ENCODE results near the gene RGS6. TPM values are rescaled to one million over a fixed set of nuclear protein-coding genes. Genes with fewer than 3 reads are reported as not detected.
"Not testable (repeated sequence)": the region's sequence is repeated elsewhere in the genome, so short reads cannot be mapped to it uniquely, and the experiment has no call there.

The RGS6 gene
- total RNA-seq, result under 1 TPM; 0.39 to 0.57 TPM

GRCh38 chr14:71932229-71932981 lies at the start of gene RGS6:
Gene RGS6, plus strand, starts transcription at chr14:71932429.
- peak; percentile 63 for DNase-seq
- intact Hi-C loops (cut with DNase I, micrococcal nuclease), result loop anchor here (2.0 to 10.0 kb wide), 5 partner anchors 34 to 960 kb away; partner anchors contain the start of gene DPF3 (in 1 of the 2)
- Mint-ChIP-seq H3K9me3 (ENCODE audit: low read depth) (no peaks in the 10 kb centered on the region), H3K27me3 (peaks cover 51% of the 10 kb centered on the region), H3K4me3 (peak within 1 kb of the TSS; percentile 44), H3K4me1 (peaks cover 17% of the 10 kb centered on the region), H3K27ac (no peak within 1 kb of the TSS), H3K36me3 (ENCODE audit: low read depth) (no peaks in the 10 kb centered on the region)
- ATAC-seq, result peak; percentile 82
- ChIA-PET CTCF (interaction anchor here (0.6 to 1.5 kb wide), 5 partner anchors 13 to 488 kb away, joined by 3 to 7 read pairs (median 3); no protein-coding TSS in a partner anchor), POLR2A (no interaction called here)

- Mint-ChIP-seq H3K9me3 (ENCODE audit: low read depth) (peaks cover 10% of the 10 kb centered on the region), H3K27me3 (peaks cover 13% of the 10 kb centered on the region), H3K4me3 (no peak overlapping the region), H3K4me1 (no peaks in the 10 kb centered on the region), H3K27ac (no peak overlapping the region), H3K36me3 (ENCODE audit: low read depth) (no peaks in the 10 kb centered on the region)
- ChIA-PET CTCF (no interaction called here), POLR2A (no interaction called here)
- DNase-seq (no peak), ATAC-seq (no peak)
- intact Hi-C loops (cut with DNase I, micrococcal nuclease), result no loop called here
These were observed 49.1 kb upstream of the RGS6 start for GRCh38 chr14:71883094-71883493.

DNA sequence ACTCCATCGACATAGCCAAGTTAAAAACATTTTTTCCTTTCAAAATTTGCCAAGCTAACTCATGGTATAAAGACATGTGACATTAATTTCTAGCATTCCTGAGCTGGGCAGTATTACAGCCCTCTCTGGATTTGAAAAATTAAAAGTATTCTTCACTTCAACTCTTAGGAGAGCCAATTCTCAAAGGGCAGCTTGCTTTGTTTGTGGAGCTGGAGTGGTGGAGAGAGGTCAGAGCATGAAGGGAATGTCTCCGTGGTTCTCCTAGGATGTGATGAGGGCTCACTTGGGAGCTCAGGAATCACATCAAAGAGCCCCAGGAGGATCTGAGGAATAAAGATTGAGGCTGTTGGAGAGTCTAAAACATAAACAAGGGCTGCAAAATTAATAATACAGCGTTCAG lies 46.9 kb upstream of the RGS6 start:
- no peak for ATAC-seq
- DNase-seq, result no peak

GRCh38 chr14:71887802-71888201 lies 44.4 kb upstream of the RGS6 start:
- H3K27ac Mint-ChIP-seq; H3K27me3 Mint-ChIP-seq; intact Hi-C loops (cut with DNase I, micrococcal nuclease); H3K36me3 Mint-ChIP-seq (ENCODE audit: low read depth); CTCF ChIA-PET; DNase-seq; H3K9me3 Mint-ChIP-seq (ENCODE audit: low read depth); H3K4me1 Mint-ChIP-seq; H3K4me3 Mint-ChIP-seq; ATAC-seq; POLR2A ChIA-PET: not testable (repeated sequence)

More for the DNA sequence above, 46.9 kb upstream of the RGS6 start:
- H3K27me3 Mint-ChIP-seq, result peaks cover 12% of the 10 kb centered on the region
- POLR2A ChIA-PET, result no interaction called here
- no peaks in the 10 kb centered on the region for H3K36me3 Mint-ChIP-seq (ENCODE audit: low read depth)
- H3K4me1 Mint-ChIP-seq, result peaks cover 3% of the 10 kb centered on the region
- CTCF ChIA-PET, result no interaction called here
- H3K27ac Mint-ChIP-seq, result no peak overlapping the region
- peaks cover 7% of the 10 kb centered on the region for H3K9me3 Mint-ChIP-seq (ENCODE audit: low read depth)
- H3K4me3 Mint-ChIP-seq, result no peak overlapping the region
- intact Hi-C loops (cut with DNase I, micrococcal nuclease), result no loop called here

GRCh38 chr14:71890541-71890940 lies 41.7 kb upstream of the RGS6 start:
- DNase-seq, result peak; percentile 10
- Mint-ChIP-seq H3K27me3 (peaks cover 12% of the 10 kb centered on the region), H3K4me3 (no peak overlapping the region), H3K4me1 (peaks cover 5% of the 10 kb centered on the region), H3K9me3 (ENCODE audit: low read depth) (peaks cover 7% of the 10 kb centered on the region), H3K36me3 (ENCODE audit: low read depth) (no peaks in the 10 kb centered on the region), H3K27ac (no peak overlapping the region)
- ATAC-seq, result no peak
- ChIA-PET CTCF (interaction anchor here (0.7 kb wide), 2 partner anchors 20 to 34 kb away, joined by 3 read pairs; no protein-coding TSS in a partner anchor), POLR2A (no interaction called here)
- intact Hi-C loops (cut with DNase I, micrococcal nuclease), result no loop called here

- ATAC-seq (no peak), DNase-seq (no peak)
- Mint-ChIP-seq H3K36me3 (ENCODE audit: low read depth) (no peaks in the 10 kb centered on the region), H3K4me3 (no peak overlapping the region), H3K27ac (no peak overlapping the region), H3K9me3 (ENCODE audit: low read depth) (peaks cover 7% of the 10 kb centered on the region), H3K27me3 (peaks cover 10% of the 10 kb centered on the region), H3K4me1 (peaks cover 5% of the 10 kb centered on the region)
- CTCF ChIA-PET, result interaction anchor here (0.6 to 0.7 kb wide), 3 partner anchors 21 to 723 kb away, joined by 3 read pairs; no protein-coding TSS in a partner anchor
- POLR2A ChIA-PET, result no interaction called here
- intact Hi-C loops (cut with DNase I, micrococcal nuclease), result no loop called here
These were observed 41.0 kb upstream of the RGS6 start for GRCh38 chr14:71891185-71891584.

DNA sequence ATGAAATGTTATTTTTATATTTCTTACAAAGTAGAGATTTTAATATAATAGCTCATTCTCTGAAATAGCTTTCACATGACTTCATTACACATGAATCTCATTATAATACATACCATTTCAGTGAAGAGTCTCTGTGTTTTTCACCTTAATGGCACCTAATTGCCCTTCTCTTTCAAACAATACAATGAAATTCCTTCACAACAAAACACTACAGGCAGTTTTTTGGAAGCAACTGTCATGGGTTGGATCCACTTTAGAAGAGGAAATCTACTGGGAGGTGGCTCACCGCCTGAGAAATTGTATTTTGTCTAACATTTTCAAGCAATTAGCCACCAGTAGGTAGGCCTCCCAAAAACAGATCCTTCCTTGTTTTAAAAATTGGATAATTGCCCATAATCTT lies 40.3 kb upstream of the RGS6 start:
- CTCF ChIA-PET, result interaction anchor here (0.6 kb wide), 1 partner anchor 724 kb away, joined by 3 read pairs; no protein-coding TSS in a partner anchor
- no peak overlapping the region for H3K27ac Mint-ChIP-seq
- H3K27me3 Mint-ChIP-seq, result peaks cover 9% of the 10 kb centered on the region
- H3K4me1 Mint-ChIP-seq, result peaks cover 5% of the 10 kb centered on the region
- peaks cover 7% of the 10 kb centered on the region for H3K9me3 Mint-ChIP-seq (ENCODE audit: low read depth)
- ATAC-seq (no peak), DNase-seq (no peak)
- H3K36me3 Mint-ChIP-seq (ENCODE audit: low read depth), result no peaks in the 10 kb centered on the region
- POLR2A ChIA-PET, result no interaction called here
- intact Hi-C loops (cut with DNase I, micrococcal nuclease), result no loop called here
- no peak overlapping the region for H3K4me3 Mint-ChIP-seq

GRCh38 chr14:71905031-71905430 lies 27.2 kb upstream of the RGS6 start:
- Mint-ChIP-seq H3K4me3 (no peak overlapping the region), H3K9me3 (ENCODE audit: low read depth) (peaks cover 2% of the 10 kb centered on the region), H3K4me1 (no peaks in the 10 kb centered on the region), H3K27me3 (peaks cover 31% of the 10 kb centered on the region), H3K27ac (no peak overlapping the region), H3K36me3 (ENCODE audit: low read depth) (no peaks in the 10 kb centered on the region)
- DNase-seq (no peak), ATAC-seq (no peak)
- POLR2A ChIA-PET, result no interaction called here
- intact Hi-C loops (cut with DNase I, micrococcal nuclease), result no loop called here
- CTCF ChIA-PET, result no interaction called here

DNA sequence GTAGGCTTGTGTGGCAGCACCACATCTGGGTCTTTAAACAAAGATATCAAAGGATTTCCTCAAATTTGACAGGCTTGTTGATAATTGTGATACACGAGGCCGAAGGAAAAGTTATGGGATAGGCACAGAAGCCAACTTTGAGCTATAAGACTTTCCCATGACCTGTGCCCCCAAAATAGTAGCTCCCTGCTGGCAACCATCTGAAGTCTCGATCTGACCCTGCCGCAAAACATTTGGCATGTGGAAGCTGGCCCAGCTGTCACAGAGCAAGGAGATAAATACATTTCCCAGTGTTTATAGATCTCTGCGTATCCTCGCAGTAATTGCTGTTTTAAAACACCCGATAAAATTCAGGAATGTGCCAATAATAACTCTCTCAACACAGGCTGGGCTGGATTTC lies 26.4 kb upstream of the RGS6 start:
- Mint-ChIP-seq H3K27me3 (peaks cover 38% of the 10 kb centered on the region), H3K4me1 (no peaks in the 10 kb centered on the region), H3K27ac (no peak overlapping the region), H3K4me3 (no peak overlapping the region), H3K9me3 (ENCODE audit: low read depth) (no peaks in the 10 kb centered on the region), H3K36me3 (ENCODE audit: low read depth) (no peaks in the 10 kb centered on the region)
- POLR2A ChIA-PET, result no interaction called here
- no peak for DNase-seq
- CTCF ChIA-PET, result interaction anchor here (1.4 kb wide), 1 partner anchor 13 kb away, joined by 3 read pairs; no protein-coding TSS in a partner anchor
- no peak for ATAC-seq
- intact Hi-C loops (cut with DNase I, micrococcal nuclease), result no loop called here

DNA sequence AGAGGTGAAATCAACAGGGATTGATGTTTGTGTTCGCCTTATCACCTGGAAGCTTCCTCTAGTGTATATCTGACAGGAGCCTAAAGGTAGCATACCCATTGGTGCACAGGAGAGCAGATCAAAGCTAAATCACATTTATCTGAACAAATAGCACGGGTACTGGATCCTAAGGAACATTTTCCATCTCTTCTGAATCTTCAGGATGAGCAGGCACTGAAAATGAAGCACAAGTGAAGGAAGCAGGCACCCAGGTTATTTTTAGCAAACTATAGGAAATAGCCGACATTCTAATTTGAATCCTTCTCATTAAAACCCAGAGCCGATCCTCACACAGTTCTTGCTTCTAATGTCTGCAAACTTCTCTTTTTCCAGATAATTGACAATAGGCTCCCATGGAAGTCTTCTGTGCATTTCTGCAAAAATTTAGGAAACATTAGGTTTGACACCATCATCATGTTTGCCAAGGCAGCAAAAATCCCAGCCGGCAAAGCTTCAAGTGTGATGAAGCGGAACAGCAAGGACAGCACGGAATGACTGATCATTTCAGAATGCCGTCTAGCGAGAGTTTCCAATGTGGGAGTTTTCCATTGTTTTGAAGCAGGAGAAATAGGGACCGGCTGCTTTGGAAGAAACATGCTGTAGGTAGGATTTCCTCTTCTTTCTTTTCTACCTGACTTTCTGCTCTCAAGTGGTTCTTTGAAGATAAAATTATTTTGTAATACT lies 24.3 kb upstream of the RGS6 start:
- Mint-ChIP-seq H3K27me3 (peaks cover 44% of the 10 kb centered on the region), H3K27ac (no peak overlapping the region), H3K9me3 (ENCODE audit: low read depth) (no peaks in the 10 kb centered on the region), H3K36me3 (ENCODE audit: low read depth) (no peaks in the 10 kb centered on the region), H3K4me1 (no peaks in the 10 kb centered on the region), H3K4me3 (no peak overlapping the region)
- ATAC-seq, result no peak
- intact Hi-C loops (cut with DNase I, micrococcal nuclease), result no loop called here
- CTCF ChIA-PET, result no interaction called here
- DNase-seq, result no peak
- POLR2A ChIA-PET, result no interaction called here

DNA sequence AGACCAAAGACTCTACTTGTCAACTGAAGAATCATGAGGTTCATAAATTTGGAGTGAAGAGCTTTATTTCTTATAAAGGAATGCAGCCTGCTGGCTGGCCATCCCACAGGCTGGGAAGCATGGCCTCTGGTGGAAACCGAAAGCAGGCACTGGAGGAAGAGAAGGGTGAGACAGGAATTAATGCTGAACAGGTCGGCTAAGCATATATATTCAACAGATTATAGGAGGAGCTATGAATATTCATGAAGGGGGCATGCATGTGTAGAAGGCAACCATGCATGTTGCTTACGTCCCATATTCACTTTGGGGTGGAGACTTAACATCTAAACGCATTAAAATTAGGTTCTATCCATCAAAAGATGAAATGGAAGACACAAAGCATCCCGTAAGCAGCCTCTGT lies 20.6 kb upstream of the RGS6 start:
- ChIA-PET POLR2A (no interaction called here), CTCF (no interaction called here)
- no peak overlapping the region for H3K27ac Mint-ChIP-seq
- DNase-seq, result no peak
- no peaks in the 10 kb centered on the region for H3K4me1 Mint-ChIP-seq
- no peak overlapping the region for H3K4me3 Mint-ChIP-seq
- ATAC-seq, result no peak
- no peaks in the 10 kb centered on the region for H3K36me3 Mint-ChIP-seq (ENCODE audit: low read depth)
- H3K9me3 Mint-ChIP-seq (ENCODE audit: low read depth), result no peaks in the 10 kb centered on the region
- peaks cover 36% of the 10 kb centered on the region for H3K27me3 Mint-ChIP-seq
- intact Hi-C loops (cut with DNase I, micrococcal nuclease), result no loop called here

- no peak for DNase-seq
- intact Hi-C loops (cut with DNase I, micrococcal nuclease), result no loop called here
- H3K9me3 Mint-ChIP-seq (ENCODE audit: low read depth), result no peaks in the 10 kb centered on the region
- CTCF ChIA-PET, result no interaction called here
- no peak for ATAC-seq
- no peak overlapping the region for H3K27ac Mint-ChIP-seq
- POLR2A ChIA-PET, result no interaction called here
- H3K4me3 Mint-ChIP-seq, result no peak overlapping the region
- H3K4me1 Mint-ChIP-seq, result no peaks in the 10 kb centered on the region
- H3K36me3 Mint-ChIP-seq (ENCODE audit: low read depth), result no peaks in the 10 kb centered on the region
- H3K27me3 Mint-ChIP-seq, result peaks cover 25% of the 10 kb centered on the region
These were observed 18.9 kb upstream of the RGS6 start for GRCh38 chr14:71913342-71913741.
